ENCODE results near the gene WNT16.

GRCh38 chr7:121279060-121279620, 49.7 kb upstream of the WNT16 start:
- TF ChIP-seq POLR2AphosphoS5 (IDR thresholded peaks at IDR 0.05; ENCODE audit: borderline replicate concordance, low read depth, low read length) (no peak), EZH2 (IDR thresholded peaks at IDR 0.05) (no peak), FOXP2 (optimal IDR thresholded peaks at IDR 0.05; ENCODE audit: control extremely low read depth, extremely low read length, insufficient read depth) (no peak)
